Measurements from ENCODE around the gene OGG1. TPM values are rescaled to one million over a fixed set of nuclear protein-coding genes. Genes with fewer than 3 reads are reported as not detected.

The OGG1 gene
- total and polyA plus RNA-seq, 10 of the 15 experiments (the other 5 are each of a cell fraction or from before 2014, with no cell fraction given): 4.8 to 38.8 (median 27.2) TPM

GRCh38 chr3:9700536-9700935 lies 49.2 kb upstream of the OGG1 start:
- Histone ChIP-seq H3K4me2 (ENCODE audit: control insufficient read depth, insufficient read depth) (no peak overlapping the region), H3K27ac (ENCODE audit: control insufficient read depth, insufficient read depth) (no peak overlapping the region), H2AFZ (ENCODE audit: control insufficient read depth, low read depth, low read length) (no peak overlapping the region), H3K9me3 (replicated peaks; ENCODE audit: control insufficient read depth, insufficient read depth, low read length) (no peaks in the 10 kb centered on the region), H3K4me3 (no peak overlapping the region), H3K9ac (ENCODE audit: control insufficient read depth, insufficient read depth, low read length) (no peak overlapping the region), H3K36me3 (ENCODE audit: control insufficient read depth in 2 of 2, insufficient read depth in 2 of 2, low read length in 1 of 2) (peaks cover 9 to 10% of the 10 kb centered on the region in 2 experiments; a peak in 3 of 4 replicates), H3K27me3 (replicated peaks in 1 of 2; ENCODE audit: control insufficient read depth in 2 of 2, insufficient read depth in 2 of 2, low read length in 1 of 2) (peaks cover 0 to 3% of the 10 kb centered on the region in 2 experiments; a peak in 1 of 4 replicates), H3K79me2 (ENCODE audit: control insufficient read depth, insufficient read depth, low read length) (no peaks in the 10 kb centered on the region), H3K4me1 (ENCODE audit: control insufficient read depth, insufficient read depth, low read length) (no peaks in the 10 kb centered on the region), H4K20me1 (ENCODE audit: control insufficient read depth, insufficient read depth) (no peaks in the 10 kb centered on the region)
- ChIA-PET RAD21 (ENCODE audit: unreplicated experiment) (interaction anchor here (0.8 kb wide), 1 partner anchor 53 kb away, joined by 3 read pairs; no protein-coding TSS in a partner anchor), POLR2A (no interaction called here), SMC1A (ENCODE audit: uncharacterized antibody, unreplicated experiment) (interaction anchor here (0.6 kb wide), 1 partner anchor 326 kb away, joined by 3 read pairs; no protein-coding TSS in a partner anchor), CTCF (interaction anchor here (1.0 kb wide), 1 partner anchor 197 kb away, joined by 5 read pairs; no protein-coding TSS in a partner anchor)
- in situ Hi-C loops (cut with MboI): no loop called here
- BruUV-seq (replicated peaks): no TSS peak
- FAIRE-seq: no peak
- TF ChIP-seq HDAC2 (IDR thresholded peaks at IDR 0.05) (no peak), RCOR1 (conservative IDR thresholded peaks at IDR 0.05; ENCODE audit: low read depth, low read length) (no peak)
- intact Hi-C loops (cut with micrococcal nuclease; ENCODE audit: unreplicated experiment): no loop called here
- no peak for DNase-seq (ENCODE audit: low read depth, low spot score)
- no peak for ATAC-seq
- 73% methylated on average over 2 of the region's 2 CpGs for WGBS (ENCODE audit: insufficient coverage, insufficient replicate concordance, low lambda C conversion rate, missing lambda C conversion rate)

GRCh38 chr3:9701006-9701405 lies 48.7 kb upstream of the OGG1 start:
- DNase-seq (ENCODE audit: low read depth, low spot score): no peak
- Histone ChIP-seq H3K79me2 (ENCODE audit: control insufficient read depth, insufficient read depth, low read length) (no peaks in the 10 kb centered on the region), H4K20me1 (ENCODE audit: control insufficient read depth, insufficient read depth) (no peaks in the 10 kb centered on the region), H3K27ac (ENCODE audit: control insufficient read depth, insufficient read depth) (no peak overlapping the region), H3K27me3 (replicated peaks in 1 of 2; ENCODE audit: control insufficient read depth in 2 of 2, insufficient read depth in 2 of 2, low read length in 1 of 2) (peaks cover 0 to 3% of the 10 kb centered on the region in 2 experiments; a peak in 1 of 4 replicates), H3K4me1 (ENCODE audit: control insufficient read depth, insufficient read depth, low read length) (no peaks in the 10 kb centered on the region), H3K4me2 (ENCODE audit: control insufficient read depth, insufficient read depth) (no peak overlapping the region), H2AFZ (ENCODE audit: control insufficient read depth, low read depth, low read length) (no peak overlapping the region), H3K9ac (ENCODE audit: control insufficient read depth, insufficient read depth, low read length) (no peak overlapping the region), H3K9me3 (replicated peaks; ENCODE audit: control insufficient read depth, insufficient read depth, low read length) (no peaks in the 10 kb centered on the region), H3K36me3 (ENCODE audit: control insufficient read depth in 2 of 2, insufficient read depth in 2 of 2, low read length in 1 of 2) (peaks cover 5 to 10% of the 10 kb centered on the region in 2 experiments; a peak in 3 of 4 replicates), H3K4me3 (no peak overlapping the region)
- ChIA-PET RAD21 (ENCODE audit: unreplicated experiment) (interaction anchor here (0.8 kb wide), 1 partner anchor 52 kb away, joined by 3 read pairs; no protein-coding TSS in a partner anchor), SMC1A (ENCODE audit: uncharacterized antibody, unreplicated experiment) (no interaction called here), POLR2A (interaction anchor here (0.6 kb wide), 1 partner anchor 386 kb away, joined by 3 read pairs; no protein-coding TSS in a partner anchor), CTCF (interaction anchor here (1.0 kb wide), 1 partner anchor 197 kb away, joined by 5 read pairs; no protein-coding TSS in a partner anchor)
- no TSS peak for BruUV-seq (replicated peaks)
- in situ Hi-C loops (cut with MboI): no loop called here
- FAIRE-seq: no peak
- WGBS (ENCODE audit: insufficient coverage, insufficient replicate concordance, low lambda C conversion rate, missing lambda C conversion rate): 99% methylated on average over 7 of the region's 7 CpGs
- intact Hi-C loops (cut with micrococcal nuclease; ENCODE audit: unreplicated experiment): no loop called here
- no peak for ATAC-seq
- no peak for TF ChIP-seq CBX5 (IDR thresholded peaks at IDR 0.05; ENCODE audit: low read depth)
- no peak for TF ChIP-seq BACH1 (IDR thresholded peaks at IDR 0.05; ENCODE audit: borderline replicate concordance)
- no peak for TF ChIP-seq BMI1 (IDR thresholded peaks at IDR 0.05; ENCODE audit: borderline replicate concordance)
- TF ChIP-seq SREBF2 (IDR thresholded peaks at IDR 0.05; ENCODE audit: low read length): no peak
- TF ChIP-seq ZNF592 (IDR thresholded peaks at IDR 0.05): no peak
- no peak for TF ChIP-seq SPI1 (IDR thresholded peaks at IDR 0.05; ENCODE audit: borderline replicate concordance, insufficient read depth, low read depth, low read length)
- TF ChIP-seq CHD4 (IDR thresholded peaks at IDR 0.05): no peak
- TF ChIP-seq SIX5 (IDR thresholded peaks at IDR 0.05; ENCODE audit: low read depth, low read length, severe bottlenecking): no peak
- TF ChIP-seq, protein P1, sequence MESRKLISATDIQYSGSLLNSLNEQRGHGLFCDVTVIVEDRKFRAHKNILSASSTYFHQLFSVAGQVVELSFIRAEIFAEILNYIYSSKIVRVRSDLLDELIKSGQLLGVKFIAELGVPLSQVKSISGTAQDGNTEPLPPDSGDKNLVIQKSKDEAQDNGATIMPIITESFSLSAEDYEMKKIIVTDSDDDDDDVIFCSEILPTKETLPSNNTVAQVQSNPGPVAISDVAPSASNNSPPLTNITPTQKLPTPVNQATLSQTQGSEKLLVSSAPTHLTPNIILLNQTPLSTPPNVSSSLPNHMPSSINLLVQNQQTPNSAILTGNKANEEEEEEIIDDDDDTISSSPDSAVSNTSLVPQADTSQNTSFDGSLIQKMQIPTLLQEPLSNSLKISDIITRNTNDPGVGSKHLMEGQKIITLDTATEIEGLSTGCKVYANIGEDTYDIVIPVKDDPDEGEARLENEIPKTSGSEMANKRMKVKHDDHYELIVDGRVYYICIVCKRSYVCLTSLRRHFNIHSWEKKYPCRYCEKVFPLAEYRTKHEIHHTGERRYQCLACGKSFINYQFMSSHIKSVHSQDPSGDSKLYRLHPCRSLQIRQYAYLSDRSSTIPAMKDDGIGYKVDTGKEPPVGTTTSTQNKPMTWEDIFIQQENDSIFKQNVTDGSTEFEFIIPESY (IDR thresholded peaks at IDR 0.05): no peak

Measured in GM12878 (cell line).